Measurements from ENCODE around the gene RASGRF2.

Gene RASGRF2

DNA sequence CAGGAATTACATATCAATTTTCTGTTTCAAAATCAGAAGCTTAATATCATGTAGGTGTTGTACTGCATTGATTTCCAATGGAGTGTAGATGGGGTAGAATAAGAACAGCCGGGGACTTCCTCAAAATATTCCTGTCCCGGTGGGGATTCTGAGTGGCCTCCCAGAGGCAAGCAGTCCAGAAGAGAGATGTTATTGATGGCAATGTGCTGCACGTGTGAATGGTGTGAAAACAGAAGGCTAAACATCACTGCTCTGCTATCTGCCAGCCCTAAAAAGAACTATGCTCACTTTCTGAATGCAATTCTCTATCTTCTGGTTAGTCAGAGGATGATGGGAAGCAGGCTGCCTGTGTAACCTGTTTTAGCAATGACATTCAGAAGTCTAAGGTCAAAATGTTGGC, 181.9 kb downstream of the RASGRF2 start:
- FAIRE-seq = no peak

- FAIRE-seq = no peak
Observed at GRCh38 chr5:81145329-81145935, 185.3 kb downstream of the RASGRF2 start.

GRCh38 chr5:81146031-81146430, 185.9 kb downstream of the RASGRF2 start:
- peak; percentile 24 for FAIRE-seq

DNA sequence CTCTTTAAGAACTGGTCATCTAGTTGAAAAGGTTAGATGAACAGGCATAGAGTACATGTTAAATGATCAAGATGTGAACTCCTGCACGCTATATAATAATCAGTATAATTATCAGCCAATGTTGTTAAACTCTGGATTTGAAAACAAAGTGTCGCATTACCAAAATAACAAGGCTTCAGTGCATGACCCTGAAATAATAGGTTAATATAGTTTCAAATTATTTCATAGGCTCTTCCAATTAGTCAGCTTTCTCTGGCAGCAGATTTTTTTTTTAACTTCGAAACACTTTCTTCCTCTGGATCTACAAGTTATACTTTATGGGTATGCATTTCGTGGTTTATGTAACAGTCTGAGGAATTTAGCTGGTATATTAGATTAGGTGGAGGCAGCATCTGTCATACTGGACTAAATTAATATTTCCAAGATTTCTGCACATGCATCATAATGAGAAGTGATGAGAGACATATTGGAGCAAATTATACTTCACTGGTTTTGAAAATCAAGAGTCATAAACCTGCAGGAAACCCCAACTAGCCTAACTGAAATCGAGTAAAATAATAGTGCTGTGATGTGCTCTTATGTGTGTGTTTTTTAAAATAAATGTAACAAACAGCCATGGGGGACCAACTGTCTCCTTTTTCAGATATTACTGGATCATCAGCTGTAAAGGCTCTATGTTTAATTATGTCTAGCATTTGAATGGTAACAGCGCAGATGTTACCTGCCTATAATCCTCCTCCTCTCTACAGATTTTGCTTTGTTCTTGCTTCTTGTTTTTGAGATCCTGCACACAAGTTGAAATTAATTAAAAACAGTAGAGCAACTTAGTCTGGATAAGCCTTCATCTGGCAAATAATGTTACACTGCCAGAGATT, 187.1 kb downstream of the RASGRF2 start:
- FAIRE-seq = no peak

GRCh38 chr5:81147886-81148571, 187.9 kb downstream of the RASGRF2 start:
- FAIRE-seq = no peak

DNA sequence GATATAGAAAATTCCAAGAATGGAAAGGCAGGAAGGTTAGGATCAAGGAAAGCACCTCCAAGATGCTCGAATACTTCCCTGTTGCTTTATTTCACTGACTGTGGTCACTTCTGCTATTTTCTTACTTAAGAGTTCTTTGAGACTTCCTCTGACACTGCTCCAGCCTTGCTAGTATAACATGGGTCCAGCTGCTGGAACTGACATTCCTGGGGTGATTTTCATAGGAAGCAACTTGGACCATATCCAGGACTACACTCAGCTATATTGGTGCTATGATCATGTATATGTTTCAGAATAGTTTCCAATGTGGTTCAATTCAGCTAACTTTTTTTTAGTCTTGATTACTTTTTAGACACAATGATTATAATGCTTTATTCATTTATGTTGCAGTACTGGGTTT, 191.4 kb downstream of the RASGRF2 start:
- no peak for FAIRE-seq

GRCh38 chr5:81154725-81155124, 194.6 kb downstream of the RASGRF2 start:
- peak; percentile 79 for FAIRE-seq

DNA sequence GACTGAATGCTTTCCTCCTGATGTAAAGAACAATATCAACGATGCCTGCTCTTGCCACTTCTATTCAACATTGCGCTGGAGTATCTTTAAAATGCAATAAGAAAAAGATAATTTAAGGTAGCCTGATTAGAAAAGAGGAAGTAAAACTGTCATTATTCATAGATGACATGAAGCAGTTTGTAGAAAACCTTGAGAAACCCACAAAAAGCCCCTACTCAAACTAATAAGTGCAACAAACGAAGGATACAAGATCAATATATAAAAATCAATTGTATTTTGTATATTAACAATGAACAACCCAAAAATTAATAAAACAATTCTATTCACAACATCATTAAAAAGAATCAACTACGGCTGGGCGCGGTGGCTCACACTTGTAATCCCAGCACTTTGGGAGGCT, 196.6 kb downstream of the RASGRF2 start:
- no peak for FAIRE-seq

GRCh38 chr5:81161012-81161601, 200.9 kb downstream of the RASGRF2 start:
- no peak for FAIRE-seq

- no peak for FAIRE-seq
Observed at GRCh38 chr5:81162501-81162900, 202.3 kb downstream of the RASGRF2 start.

GRCh38 chr5:81163651-81164050, 203.5 kb downstream of the RASGRF2 start:
- no peak for FAIRE-seq

- no peak for FAIRE-seq
Observed at GRCh38 chr5:81164476-81164875, 204.3 kb downstream of the RASGRF2 start.

DNA sequence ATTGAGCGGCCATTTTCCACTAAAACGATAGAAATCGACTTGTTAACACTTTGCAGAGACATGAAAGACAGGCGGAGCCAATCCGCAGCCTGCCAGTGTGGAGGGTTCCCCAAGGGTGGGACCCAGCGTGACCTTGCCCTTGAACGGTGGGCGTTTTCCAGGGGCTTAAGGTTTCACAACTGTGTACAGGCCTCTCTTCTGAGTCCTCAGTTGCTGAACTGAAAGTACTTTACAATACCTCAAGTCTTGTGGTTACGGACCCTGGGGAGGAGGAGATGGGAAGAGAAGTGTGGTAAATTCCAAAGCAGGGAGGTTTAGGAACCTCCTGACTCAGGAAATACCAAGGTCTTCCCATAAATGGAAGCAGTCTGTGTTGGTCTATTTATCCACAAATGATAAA, 204.8 kb downstream of the RASGRF2 start:
- no peak for FAIRE-seq

- no peak for FAIRE-seq
Observed at GRCh38 chr5:81165493-81166119, 205.4 kb downstream of the RASGRF2 start.

DNA sequence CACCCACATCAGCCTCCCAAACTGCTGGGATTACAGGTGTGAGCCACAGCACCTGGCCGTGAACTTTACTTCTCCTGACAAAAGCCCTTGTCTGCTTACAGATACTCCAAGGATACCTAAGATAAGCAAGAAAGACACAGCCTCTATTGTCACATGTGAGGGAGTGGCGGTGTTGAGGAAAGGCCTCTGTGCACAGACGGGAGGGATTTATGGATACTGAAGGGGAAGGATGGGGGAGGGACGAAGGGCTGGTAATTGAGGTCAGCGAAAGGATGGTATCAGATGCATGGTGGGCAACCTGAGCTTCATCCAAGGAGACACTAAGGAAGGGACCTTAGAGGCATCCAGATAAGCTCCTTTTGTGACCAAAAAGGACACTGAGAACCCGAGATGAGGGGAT, 206.3 kb downstream of the RASGRF2 start:
- FAIRE-seq = no peak

- FAIRE-seq = no peak
Observed at GRCh38 chr5:81167078-81167477, 206.9 kb downstream of the RASGRF2 start.

GRCh38 chr5:81167544-81167943, 207.4 kb downstream of the RASGRF2 start:
- FAIRE-seq = no peak

DNA sequence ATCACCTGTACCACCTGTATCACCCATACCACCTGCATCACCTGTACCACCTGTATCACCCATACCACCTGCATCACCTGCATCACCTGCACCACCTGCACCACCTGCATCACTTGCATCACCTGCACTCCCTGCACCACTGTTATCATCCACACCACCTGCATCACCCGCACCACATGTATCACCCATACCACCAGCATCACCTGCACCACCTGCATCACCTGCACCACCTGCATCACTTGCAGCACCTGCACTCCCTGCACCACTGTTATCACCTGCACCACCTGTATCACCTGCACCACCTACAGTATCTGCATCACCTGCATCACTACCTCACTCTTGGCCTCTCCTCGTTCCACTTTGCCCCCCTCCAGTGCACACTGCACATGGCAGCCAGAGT, 209.8 kb downstream of the RASGRF2 start:
- no peak for FAIRE-seq

GRCh38 chr5:81171769-81172168, 211.6 kb downstream of the RASGRF2 start:
- FAIRE-seq = no peak

- FAIRE-seq = no peak
Observed at GRCh38 chr5:81172710-81173109, 212.5 kb downstream of the RASGRF2 start.

- FAIRE-seq = no peak
Observed at GRCh38 chr5:81177061-81177460, 216.9 kb downstream of the RASGRF2 start.

DNA sequence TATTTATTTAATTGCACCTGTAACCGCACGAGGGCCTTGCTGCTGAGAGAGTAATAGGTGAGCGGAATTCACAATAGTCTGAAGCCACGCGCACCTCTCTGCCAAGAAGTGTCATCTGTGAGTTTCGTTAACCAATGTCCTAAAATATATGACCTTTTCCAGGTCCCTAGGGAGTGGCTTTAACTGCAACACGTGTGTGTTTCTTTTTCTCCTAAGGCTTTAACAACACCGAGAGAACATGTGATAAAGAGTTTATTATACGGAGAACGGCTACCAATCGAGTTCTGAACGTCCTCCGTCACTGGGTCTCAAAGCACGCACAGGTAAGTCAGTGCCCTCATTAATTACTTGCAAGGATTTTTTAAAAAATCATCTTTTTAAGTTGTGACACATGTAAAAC, 219.8 kb downstream of the RASGRF2 start:
- no peak for FAIRE-seq
